OCI-M1 (cell line): ENCODE data around the gene EME2.
"Not testable (repeated sequence)": the region's sequence is repeated elsewhere in the genome, so short reads cannot be mapped to it uniquely, and the experiment has no call there.

Experiments used
- DNase-seq: peaks from one replicate; lab custom pipeline; 2025; lab: John Stamatoyannopoulos, UW

EME2 gene, protein sequence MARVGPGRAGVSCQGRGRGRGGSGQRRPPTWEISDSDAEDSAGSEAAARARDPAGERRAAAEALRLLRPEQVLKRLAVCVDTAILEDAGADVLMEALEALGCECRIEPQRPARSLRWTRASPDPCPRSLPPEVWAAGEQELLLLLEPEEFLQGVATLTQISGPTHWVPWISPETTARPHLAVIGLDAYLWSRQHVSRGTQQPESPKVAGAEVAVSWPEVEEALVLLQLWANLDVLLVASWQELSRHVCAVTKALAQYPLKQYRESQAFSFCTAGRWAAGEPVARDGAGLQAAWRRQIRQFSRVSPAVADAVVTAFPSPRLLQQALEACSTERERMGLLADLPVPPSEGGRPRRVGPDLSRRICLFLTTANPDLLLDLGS

GRCh38 chr16:1772362-1772907, at the start of gene EME2:
Gene EME2, plus strand, starts transcription at chr16:1772810. Its CDS starts 418 bp downstream, at chr16:1773228.
- peak; percentile 43 for DNase-seq

DNA sequence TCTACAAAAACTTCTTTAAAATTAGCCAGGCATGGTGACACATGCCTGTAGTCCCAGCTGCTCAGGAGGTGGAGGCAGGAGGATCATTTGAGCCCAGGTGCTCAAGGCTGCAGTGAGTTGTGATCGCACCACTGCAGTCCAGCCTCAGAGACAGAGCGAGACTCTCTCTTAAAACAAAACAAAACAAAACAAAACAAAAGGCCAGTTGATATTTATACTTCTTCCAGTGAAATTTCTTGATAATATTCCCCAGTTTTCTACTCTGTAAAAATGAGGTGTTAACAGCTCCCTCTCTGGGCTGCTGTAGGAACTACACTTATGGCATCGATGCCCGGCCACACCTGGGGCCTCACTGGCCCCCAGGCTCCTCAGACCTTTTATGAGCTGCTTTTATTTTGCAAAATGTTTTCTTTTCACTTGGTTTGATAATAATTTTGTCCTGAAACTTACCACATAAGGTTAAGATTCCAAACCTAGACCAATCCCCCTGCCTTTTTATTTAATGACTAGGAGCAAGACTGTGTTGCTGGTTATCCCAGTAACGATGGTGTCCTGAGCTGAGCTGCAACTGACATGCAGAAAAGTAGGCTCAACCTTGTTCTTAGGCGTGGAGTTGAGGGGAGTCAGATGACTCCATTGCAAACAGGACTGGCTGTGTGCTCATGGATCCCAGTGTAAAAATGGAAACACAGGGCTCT, 49.0 kb upstream of the EME2 start:
- peak; percentile 70 for DNase-seq

GRCh38 chr16:1724491-1724890, 48.1 kb upstream of the EME2 start:
- no peak for DNase-seq

DNA sequence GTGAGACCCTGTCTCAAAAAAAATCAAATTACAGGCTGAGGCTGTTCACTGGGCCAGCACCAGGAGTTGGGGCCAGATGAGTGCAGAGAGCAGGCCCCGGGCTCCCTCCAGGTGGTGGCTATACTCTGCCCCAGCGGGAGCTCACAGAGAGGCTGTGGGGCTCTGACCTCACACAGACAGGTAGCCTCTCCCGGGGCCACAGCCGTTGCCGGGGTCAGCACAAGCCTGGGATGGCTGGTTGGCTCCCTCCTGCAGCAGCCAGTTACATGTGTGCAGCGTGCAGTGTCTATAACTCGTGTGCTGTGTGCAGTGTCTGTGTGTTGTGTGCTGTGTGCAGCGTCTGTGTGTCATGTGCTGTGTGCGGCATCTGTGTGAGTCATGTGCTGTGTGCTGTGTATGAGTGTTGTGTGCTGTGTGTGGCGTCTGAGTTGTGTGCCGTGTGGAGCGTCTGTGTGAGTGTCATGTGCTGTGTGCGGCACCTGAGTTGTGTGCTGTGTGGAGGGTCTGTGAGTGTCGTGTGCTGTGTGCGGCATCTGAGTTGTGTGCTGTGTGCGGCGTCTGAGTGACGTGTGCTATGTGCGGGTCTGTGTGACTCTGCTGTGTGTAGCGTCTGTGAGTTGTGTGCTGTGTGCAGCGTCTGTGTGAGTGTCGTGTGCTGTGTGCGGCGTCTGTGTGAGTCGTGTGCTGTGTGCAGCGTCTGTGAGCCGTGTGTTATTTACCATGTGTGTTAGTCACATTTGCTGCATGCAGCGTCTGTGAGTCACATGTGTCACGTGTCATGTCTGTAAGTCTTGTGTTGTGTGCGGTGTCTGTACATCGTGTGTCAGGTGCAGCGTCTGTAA, 45.7 kb upstream of the EME2 start:
- DNase-seq: no peak

DNA sequence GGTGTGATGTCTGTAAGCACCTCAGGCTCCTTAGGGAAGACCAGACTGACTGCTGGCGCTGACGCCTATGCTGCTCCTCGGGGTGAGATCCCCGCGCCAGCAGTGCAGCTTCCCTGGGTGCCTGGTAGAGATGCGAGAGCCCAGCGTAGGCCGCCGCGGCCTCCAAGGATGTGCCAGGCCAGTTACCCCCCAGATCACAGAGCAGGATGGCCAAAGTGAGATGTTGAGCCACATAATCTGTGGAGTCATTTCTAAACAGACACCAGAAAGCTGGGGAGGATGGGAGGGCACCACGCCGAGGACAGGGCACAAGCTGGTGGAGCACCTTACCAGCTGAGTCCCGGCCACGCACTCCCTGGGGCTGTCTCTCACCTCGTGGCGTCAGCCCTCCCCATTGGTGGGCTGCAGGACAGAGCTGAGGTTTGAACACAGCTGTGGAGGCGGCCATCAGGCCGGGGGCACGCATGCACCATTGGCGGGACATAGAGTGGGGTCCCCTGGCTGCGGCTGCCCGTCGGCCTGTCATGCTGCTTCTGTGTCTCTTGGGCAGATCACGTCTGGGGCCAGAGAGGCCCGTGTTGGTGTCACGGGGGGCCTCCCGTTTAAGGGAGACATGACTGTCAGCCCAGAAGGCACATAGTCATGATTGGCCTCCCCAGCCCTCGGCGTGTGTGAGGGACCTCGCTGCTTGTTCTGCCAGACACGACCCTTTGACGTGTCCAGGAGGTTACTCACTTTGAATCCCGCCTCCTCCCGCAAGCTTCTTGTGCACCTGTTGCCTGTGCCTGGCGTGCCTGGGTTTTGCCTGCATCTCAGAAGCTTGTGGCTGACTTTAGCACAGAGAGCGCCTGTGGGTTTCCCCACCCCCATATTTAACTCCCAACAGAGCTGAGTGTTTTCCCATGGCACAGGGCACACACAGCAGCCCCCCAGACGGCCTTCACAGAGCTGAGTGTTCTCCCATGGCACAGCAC, 44.7 kb upstream of the EME2 start:
- DNase-seq: no peak

GRCh38 chr16:1729026-1729425, 43.6 kb upstream of the EME2 start:
- no peak for DNase-seq

DNA sequence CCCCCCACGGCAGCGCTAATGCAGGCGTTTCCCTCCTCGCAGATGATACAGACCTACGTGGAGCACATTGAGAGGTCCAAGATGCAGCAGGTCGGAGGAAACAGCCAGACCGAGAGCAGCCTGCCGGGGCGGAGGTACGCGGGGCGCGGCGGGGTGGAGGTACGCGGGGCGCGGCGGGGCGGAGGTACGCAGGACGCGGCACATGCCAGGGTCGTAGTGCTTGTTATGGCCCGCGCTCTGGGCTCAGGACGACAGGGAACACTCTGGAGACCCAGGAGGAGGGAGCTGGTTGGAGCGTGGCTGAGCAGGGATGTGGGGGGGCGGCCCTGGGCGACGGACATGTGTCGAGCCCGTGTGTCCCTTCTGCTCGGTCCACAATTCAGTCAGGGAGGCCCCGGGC, 43.2 kb upstream of the EME2 start:
- no peak for DNase-seq

- no peak for DNase-seq
Observed at GRCh38 chr16:1731073-1731472, 41.5 kb upstream of the EME2 start.

DNA sequence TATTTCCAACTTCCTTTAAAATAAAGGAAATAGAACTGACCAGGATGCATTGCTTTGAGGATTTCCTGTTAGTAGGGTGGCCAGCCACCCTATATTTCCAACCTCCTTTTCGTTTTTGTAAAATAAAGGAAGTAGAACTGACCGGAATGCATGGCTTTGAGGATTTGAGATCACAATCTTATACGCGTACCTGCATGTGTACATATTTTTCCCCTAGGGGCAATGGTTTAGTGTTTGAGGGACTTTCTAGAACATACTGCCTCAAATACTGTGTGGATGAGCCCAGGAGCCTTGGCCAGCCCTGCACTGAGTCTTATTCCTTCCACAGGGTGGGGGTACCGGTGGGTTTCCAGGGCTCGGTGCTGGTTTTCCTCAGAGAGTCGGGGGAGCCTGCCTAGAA, 41.0 kb upstream of the EME2 start:
- DNase-seq: no peak

DNA sequence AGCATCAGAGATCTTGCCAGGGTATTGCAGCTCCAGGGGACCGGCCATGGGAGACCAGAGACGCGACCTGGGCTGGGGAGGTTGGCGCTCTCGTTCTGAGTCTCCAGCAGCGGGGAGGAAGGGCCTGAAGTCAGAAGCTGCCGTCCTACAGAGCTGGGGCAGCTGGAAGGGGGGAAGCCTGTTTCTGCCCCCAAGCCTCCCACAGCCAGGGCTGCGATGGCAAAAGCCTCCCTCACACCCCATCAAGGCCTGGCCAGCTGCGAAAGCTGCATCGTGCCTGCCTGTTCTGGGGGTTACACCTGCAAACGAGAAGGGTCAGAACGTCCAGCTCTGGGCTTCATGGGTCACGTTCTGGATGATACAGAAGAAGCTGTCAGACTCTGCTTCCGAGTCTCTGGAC, 40.5 kb upstream of the EME2 start:
- no peak for DNase-seq

GRCh38 chr16:1732551-1732987, 40.0 kb upstream of the EME2 start:
- DNase-seq: not testable (repeated sequence)

- no peak for DNase-seq
Observed at GRCh38 chr16:1734123-1734522, 38.5 kb upstream of the EME2 start.

DNA sequence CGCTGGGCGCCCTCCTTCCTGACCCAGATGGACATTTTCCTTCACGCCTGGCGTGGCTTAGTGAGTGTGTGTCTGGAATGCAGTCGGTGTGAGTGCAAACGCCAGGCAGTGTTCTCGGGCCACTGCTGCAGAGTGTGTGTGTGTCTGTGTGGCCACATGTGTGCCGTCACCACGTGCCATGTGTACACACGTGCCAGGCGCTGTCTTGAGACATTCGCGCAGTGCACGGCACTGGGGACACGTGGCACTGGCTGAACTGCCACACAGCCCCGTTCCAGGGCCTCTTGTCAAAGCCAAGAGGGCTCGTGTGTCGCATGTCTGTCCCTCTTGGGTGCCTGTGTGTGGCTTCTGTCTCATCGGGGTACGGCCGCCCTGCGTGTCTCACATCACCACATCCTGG, 37.8 kb upstream of the EME2 start:
- DNase-seq: no peak

- DNase-seq: no peak
Observed at GRCh38 chr16:1740234-1740633, 32.4 kb upstream of the EME2 start.

- DNase-seq: no peak
Observed at GRCh38 chr16:1740781-1741490, 31.7 kb upstream of the EME2 start.

- DNase-seq: no peak
Observed at GRCh38 chr16:1741553-1742165, 31.0 kb upstream of the EME2 start.

- no peak for DNase-seq
Observed at GRCh38 chr16:1743376-1744337, 29.0 kb upstream of the EME2 start.

DNA sequence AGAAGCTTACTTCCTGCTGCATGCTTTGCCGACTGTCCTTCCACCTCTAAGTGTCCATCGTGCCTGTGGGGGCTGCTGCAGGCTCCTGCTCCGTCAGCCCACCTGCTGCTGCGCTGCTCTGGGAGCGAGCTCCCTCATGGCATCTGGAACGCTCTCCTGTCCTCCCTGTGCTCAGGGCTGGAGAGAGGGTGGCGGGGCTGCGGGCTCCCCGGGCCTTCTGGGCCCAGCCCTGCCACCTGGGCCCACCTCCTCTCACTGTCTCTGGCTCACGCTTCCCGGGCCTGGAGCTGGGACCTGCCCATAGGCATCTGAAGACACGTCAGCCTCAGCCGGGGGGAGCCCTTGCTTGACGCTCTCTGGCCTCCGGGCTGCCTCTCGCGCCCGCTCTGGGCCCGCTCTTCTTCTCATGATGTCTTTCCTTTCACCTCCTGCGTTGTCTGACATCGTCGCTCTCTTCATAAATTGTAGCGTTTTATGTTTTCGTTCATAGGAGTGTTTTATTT, 28.2 kb upstream of the EME2 start:
- no peak for DNase-seq
